Loucy (cell line): ENCODE results near the gene MAML3.

Experiments
- H2AFZ ChIP-seq: fragments of 200-600 bp; sonication (generic); 2 replicates; pipeline ENCODE4 v1.6.0; 2016; ENCODE audit warnings: antibody characterized with exemption, mild to moderate bottlenecking, low read length, moderate library complexity
- H3F3A ChIP-seq: fragments of 200-600 bp; 2 replicates; pipeline ENCODE4 v1.6.0; 2016; ENCODE audit warnings: antibody characterized with exemption, low read depth, mild to moderate bottlenecking
- H3K27me3 ChIP-seq: fragments of 200-600 bp; sonication (generic); 2 replicates; pipeline ENCODE4 v1.6.1; 2014; ENCODE audit warnings: low read length, mild to moderate bottlenecking; ENCODE audit not compliant: insufficient read depth, poor library complexity, severe bottlenecking
- H3K36me3 ChIP-seq: fragments of 200-600 bp; sonication (generic); 2 replicates; pipeline ENCODE4 v1.6.1; 2016; ENCODE audit warnings: low read length; ENCODE audit not compliant: insufficient read depth
- H3K4me1 ChIP-seq: fragments of 200-600 bp; sonication (generic); 2 replicates; pipeline ENCODE4 v1.5.1; 2014; ENCODE audit warnings: low read length, mild to moderate bottlenecking; ENCODE audit not compliant: insufficient read depth, poor library complexity, severe bottlenecking
- H3K4me2 ChIP-seq: fragments of 200-600 bp; sonication (generic); 2 replicates; pipeline ENCODE4 v1.6.0; 2014; ENCODE audit warnings: antibody characterized with exemption, low read length, low read depth, mild to moderate bottlenecking; ENCODE audit not compliant: poor library complexity, severe bottlenecking
- H3K4me3 ChIP-seq: fragments of 200-600 bp; sonication (generic); 2 replicates; pipeline ENCODE4 v1.5.1; 2014; ENCODE audit warnings: low read length, mild to moderate bottlenecking, mixed read lengths; ENCODE audit not compliant: poor library complexity, severe bottlenecking
- H3K79me2 ChIP-seq: fragments of 200-600 bp; sonication (generic); 2 replicates; pipeline ENCODE4 v1.6.1; 2014; ENCODE audit warnings: low read length; ENCODE audit not compliant: insufficient read depth
- H3K9ac ChIP-seq: fragments of 200-600 bp; sonication (generic); 2 replicates; pipeline ENCODE4 v1.6.0; 2014; ENCODE audit warnings: mild to moderate bottlenecking, low read depth, low read length, moderate library complexity; ENCODE audit not compliant: poor library complexity, severe bottlenecking
- H3K9me2 ChIP-seq: fragments of 200-600 bp; sonication (generic); replicated peaks from 2 replicates; pipeline ENCODE4 v1.6.1; 2016; ENCODE audit warnings: low read depth, low read length, mixed read lengths
- H3K9me3 ChIP-seq: fragments of 200-600 bp; sonication (generic); 2 replicates; pipeline ENCODE4 v1.6.1; 2014; ENCODE audit warnings: mild to moderate bottlenecking, antibody characterized with exemption, low read length, low read depth; ENCODE audit not compliant: insufficient read depth
- H4K20me1 ChIP-seq: fragments of 200-600 bp; sonication (generic); 2 replicates; pipeline ENCODE4 v1.6.0; 2014; ENCODE audit warnings: antibody characterized with exemption, low read length, mild to moderate bottlenecking; ENCODE audit not compliant: insufficient read depth, poor library complexity, severe bottlenecking
- CTCF ChIP-seq: fragments of 200-600 bp; sonication (generic); conservative IDR thresholded peaks from 2 replicates; pipeline ENCODE4 v1.5.1; 2014; ENCODE audit warnings: mild to moderate bottlenecking, antibody characterized with exemption, low read length
- EZH2phosphoT487 ChIP-seq: fragments of 200-600 bp; IDR thresholded peaks from 2 replicates; pipeline ENCODE4 v1.6.1; 2018; ENCODE audit warnings: antibody characterized with exemption, mild to moderate bottlenecking, moderate library complexity, borderline replicate concordance

MAML3 gene

GRCh38 chr4:139918591-139918990 is 235.4 kb downstream of the MAML3 start:
- TF ChIP-seq CTCF (no peak), EZH2phosphoT487 (no peak)
- Histone ChIP-seq H3K79me2 (peaks cover 21% of the 10 kb centered on the region; the same call in 1 of the 2 replicates), H3K9me2 (no peaks in the 10 kb centered on the region), H3K9ac (no peak overlapping the region), H2AFZ (no peak overlapping the region), H4K20me1 (no peaks in the 10 kb centered on the region), H3K27me3 (no peaks in the 10 kb centered on the region), H3K4me3 (no peak overlapping the region), H3K4me2 (no peak overlapping the region), H3K36me3 (no peaks in the 10 kb centered on the region), H3F3A (no peaks in the 10 kb centered on the region), H3K4me1 (peaks cover 55% of the 10 kb centered on the region), H3K9me3 (no peaks in the 10 kb centered on the region)

GRCh38 chr4:139917896-139918295 is 236.1 kb downstream of the MAML3 start:
- H3K4me1 ChIP-seq: peaks cover 57% of the 10 kb centered on the region
- no peak overlapping the region for H3K4me2 ChIP-seq
- TF ChIP-seq CTCF (no peak), EZH2phosphoT487 (no peak)
- no peak overlapping the region for H2AFZ ChIP-seq
- H3K79me2 ChIP-seq: peaks cover 22% of the 10 kb centered on the region; the same call in 1 of the 2 replicates
- no peaks in the 10 kb centered on the region for H4K20me1 ChIP-seq
- H3K9me2 ChIP-seq: no peaks in the 10 kb centered on the region
- no peaks in the 10 kb centered on the region for H3K9me3 ChIP-seq
- no peak overlapping the region for H3K4me3 ChIP-seq
- no peaks in the 10 kb centered on the region for H3K36me3 ChIP-seq
- no peaks in the 10 kb centered on the region for H3F3A ChIP-seq
- no peaks in the 10 kb centered on the region for H3K27me3 ChIP-seq
- H3K9ac ChIP-seq: no peak overlapping the region

DNA sequence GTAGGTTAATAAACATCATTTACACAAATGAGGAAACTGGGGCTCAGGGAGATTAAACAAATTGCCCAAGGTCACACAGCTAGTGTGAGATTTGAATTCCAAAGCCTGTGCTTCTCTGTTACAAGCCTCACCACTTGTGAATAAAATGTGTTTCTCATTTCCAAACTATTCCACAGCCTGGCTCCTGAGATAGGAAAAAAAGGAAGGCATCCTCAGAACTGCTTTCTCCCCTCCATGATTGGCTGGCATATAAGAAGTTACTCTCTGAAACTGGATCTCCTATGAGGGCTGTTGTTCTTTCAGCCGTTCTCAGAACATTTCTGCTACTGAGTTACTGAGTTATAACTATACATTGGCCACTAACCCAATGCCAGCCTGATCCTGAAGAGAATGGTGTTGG is 237.9 kb downstream of the MAML3 start:
- no peak overlapping the region for H3K4me3 ChIP-seq
- H3K27me3 ChIP-seq: no peaks in the 10 kb centered on the region
- no peak overlapping the region for H3K9ac ChIP-seq
- no peak overlapping the region for H3K4me2 ChIP-seq
- no peaks in the 10 kb centered on the region for H3F3A ChIP-seq
- no peaks in the 10 kb centered on the region for H3K36me3 ChIP-seq
- no peaks in the 10 kb centered on the region for H3K9me2 ChIP-seq
- peaks cover 25% of the 10 kb centered on the region; the same call in 1 of the 2 replicates for H3K79me2 ChIP-seq
- peaks cover 51% of the 10 kb centered on the region for H3K4me1 ChIP-seq
- TF ChIP-seq EZH2phosphoT487: no peak
- no peak for TF ChIP-seq CTCF
- no peak overlapping the region for H2AFZ ChIP-seq
- H3K9me3 ChIP-seq: no peaks in the 10 kb centered on the region
- no peaks in the 10 kb centered on the region for H4K20me1 ChIP-seq
